K562 (cell line): ENCODE data around the gene MARCHF3. TPM values are rescaled to one million over a fixed set of nuclear protein-coding genes. Genes with fewer than 3 reads are reported as not detected.

ENCODE experiments used
- EWSR1 ChIP-seq: fragments of 450-650 bp; IDR thresholded peaks from 2 replicates; pipeline ENCODE4 v1.6.1; 2018; ENCODE audit warnings: borderline replicate concordance, mild to moderate bottlenecking, low read depth, moderate library complexity; ENCODE audit not compliant: partially characterized antibody
- FOSL1 ChIP-seq: fragments of 200-800 bp; sonication (Bioruptor generic); conservative IDR thresholded peaks from 2 replicates; pipeline ENCODE4 v1.6.1; 2016; ENCODE audit warnings: missing genetic modification characterization, missing compliant biosample characterization
- HDAC6 ChIP-seq: IDR thresholded peaks from 2 replicates; pipeline ENCODE4 v1.6.1; 2012; ENCODE audit warnings: low read depth, mild to moderate bottlenecking, control low read depth, inconsistent platforms, low read length, moderate library complexity
- POLR3G ChIP-seq: IDR thresholded peaks from 2 replicates; pipeline ENCODE4 v1.6.1; 2011; ENCODE audit not compliant: insufficient read length, insufficient replicate concordance; ENCODE audit errors: extremely low read depth
- SIX5 ChIP-seq, 2 experiments: IDR thresholded peaks; 2 replicates each; pipeline ENCODE4 v1.6.1; 2011; ENCODE audit warnings: low read length in 2 of 2, borderline replicate concordance in 1 of 2, low read depth in 1 of 2, mild to moderate bottlenecking in 1 of 2, moderate library complexity in 1 of 2; ENCODE audit not compliant: insufficient read depth in 1 of 2
- STAT5A ChIP-seq: IDR thresholded peaks from 2 replicates; pipeline ENCODE4 v1.6.1; 2012; ENCODE audit warnings: low read length, inconsistent platforms, borderline replicate concordance
- TAF7 ChIP-seq: fragments of 450-650 bp; IDR thresholded peaks from 2 replicates; pipeline ENCODE4 v1.6.1; 2016; ENCODE audit warnings: missing genetic modification characterization, missing compliant biosample characterization
- U2AF1 ChIP-seq: fragments of 200-400 bp; formaldehyde crosslinking; optimal IDR thresholded peaks from 2 replicates; pipeline ENCODE3; 2017; ENCODE audit warnings: mild to moderate bottlenecking, low read depth, low read length, moderate library complexity
- ZNF175 ChIP-seq: fragments of 200-800 bp; sonication (Bioruptor generic); IDR thresholded peaks from 2 replicates; pipeline ENCODE4 v1.6.1; 2016; ENCODE audit warnings: low read depth, mild to moderate bottlenecking, missing genetic modification characterization, missing compliant biosample characterization
- ZNF785 ChIP-seq: fragments of 250-450 bp; sonication (Bioruptor Pico); IDR thresholded peaks from 2 replicates; pipeline ENCODE4 v1.4.0; 2020; ENCODE audit warnings: mild to moderate bottlenecking
- polyA plus RNA-seq, 8 experiments: library from polyadenylated mRNA; depleted of rRNA in 4 of 8; stranded (reverse) in 5 of 8; unstranded in 3 of 8; fragments of >200 nt; fragmentation: Nextera tagmentation in 2 of 8; fragmentation: Illumina TruSeq in 1 of 8; extraction: Ambion mirVana in 2 of 8; extraction: Trizol in 1 of 8; gene quantifications; 2 replicates each; pipeline versions ENCODE4 v1.2.1 to v1.2.3, GENCODE V29; 2011 to 2014; ENCODE audit warnings: inconsistent platforms in 1 of 8, missing spikeins in 1 of 8
- total RNA-seq, 7 experiments: library from RNA; depleted of rRNA in 6 of 7; stranded (reverse); fragments of >200 nt in 6 of 7; fragmentation: Illumina TruSeq in 2 of 7; extraction: Trizol in 2 of 7; gene quantifications; 2 replicates each; pipeline versions ENCODE4 v1.2.1 to v1.2.3, GENCODE V29; 2011 to 2021; ENCODE audit warnings: low replicate concordance in 1 of 7
- TF ChIP-seq, protein P1 (sequence below): sonication (generic); formaldehyde crosslinking; IDR thresholded peaks from 2 replicates; pipeline ENCODE4 v1.8.0; 2022; ENCODE audit warnings: mild to moderate bottlenecking, missing genetic modification reagents
- TF ChIP-seq, protein P2 (sequence below): sonication (generic); IDR thresholded peaks from 2 replicates; pipeline ENCODE4 v1.6.1; 2016
- TF ChIP-seq, protein P3 (sequence below): fragments of 450-650 bp; formaldehyde crosslinking; IDR thresholded peaks from 2 replicates; pipeline ENCODE4 v1.4.0; 2022; ENCODE audit warnings: missing genetic modification characterization
- TF ChIP-seq, protein P4 (sequence below): fragments of 450-650 bp; IDR thresholded peaks from 2 replicates; pipeline ENCODE4 v1.6.1; 2016; ENCODE audit warnings: antibody characterized with exemption
- TF ChIP-seq, protein P5 (sequence below): fragments of 150-350 bp; conservative IDR thresholded peaks from 2 replicates; pipeline ENCODE4 v1.6.1; 2014; ENCODE audit warnings: low read length
- TF ChIP-seq, protein P6 (sequence below): fragments of 450-650 bp; IDR thresholded peaks from 2 replicates; pipeline ENCODE4 v1.7.0; 2016; ENCODE audit warnings: borderline replicate concordance

Gene MARCHF3
- total and polyA plus RNA-seq, 9 of the 15 experiments (the other 6 are each of a cell fraction or from before 2014, with no cell fraction given) = 5.6 to 37.4 (median 16.5) TPM

DNA sequence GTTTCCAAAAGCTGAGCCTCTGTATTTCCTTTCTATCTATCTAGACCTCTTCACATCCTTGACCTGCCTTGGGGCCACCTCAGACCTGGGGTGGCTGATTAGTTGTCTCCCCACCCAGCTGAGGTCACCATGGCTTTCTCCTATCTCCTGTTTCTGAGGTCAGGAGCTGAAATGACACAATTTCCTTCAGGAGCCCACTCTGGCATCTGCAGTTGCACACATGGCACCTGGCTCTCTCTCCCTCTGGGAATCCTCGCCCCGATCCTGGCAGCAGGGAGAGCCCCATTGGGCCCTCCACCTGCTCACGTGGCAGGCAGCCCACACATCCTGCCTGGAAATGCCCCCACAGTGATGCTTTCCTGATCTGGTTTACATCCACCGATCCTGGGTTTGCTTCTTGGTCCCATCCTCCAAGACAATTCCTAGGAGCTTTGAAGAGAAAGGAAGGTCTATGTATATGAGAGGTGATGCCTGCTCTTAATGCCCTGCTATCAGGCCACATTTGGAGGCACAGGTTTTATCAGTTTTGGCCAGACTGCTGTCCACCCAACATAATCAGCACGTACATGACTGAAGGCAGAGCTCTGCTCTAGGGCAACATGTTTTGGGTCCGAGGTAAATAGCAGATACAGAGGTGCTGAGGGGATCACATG lies 53.7 kb downstream of the MARCHF3 start (continued):
- TF ChIP-seq, protein P1, sequence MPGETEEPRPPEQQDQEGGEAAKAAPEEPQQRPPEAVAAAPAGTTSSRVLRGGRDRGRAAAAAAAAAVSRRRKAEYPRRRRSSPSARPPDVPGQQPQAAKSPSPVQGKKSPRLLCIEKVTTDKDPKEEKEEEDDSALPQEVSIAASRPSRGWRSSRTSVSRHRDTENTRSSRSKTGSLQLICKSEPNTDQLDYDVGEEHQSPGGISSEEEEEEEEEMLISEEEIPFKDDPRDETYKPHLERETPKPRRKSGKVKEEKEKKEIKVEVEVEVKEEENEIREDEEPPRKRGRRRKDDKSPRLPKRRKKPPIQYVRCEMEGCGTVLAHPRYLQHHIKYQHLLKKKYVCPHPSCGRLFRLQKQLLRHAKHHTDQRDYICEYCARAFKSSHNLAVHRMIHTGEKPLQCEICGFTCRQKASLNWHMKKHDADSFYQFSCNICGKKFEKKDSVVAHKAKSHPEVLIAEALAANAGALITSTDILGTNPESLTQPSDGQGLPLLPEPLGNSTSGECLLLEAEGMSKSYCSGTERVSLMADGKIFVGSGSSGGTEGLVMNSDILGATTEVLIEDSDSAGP (CRISPR knock-in tag) = no peak
- no peak for TF ChIP-seq ZNF785 (CRISPR knock-in tag)
- no peak for TF ChIP-seq HDAC6
- peak; percentile 57; the same call in 1 of the 2 replicates for TF ChIP-seq ZNF175 (CRISPR knock-in tag)
- peak; percentile 92 for TF ChIP-seq STAT5A
- TF ChIP-seq, protein P2, sequence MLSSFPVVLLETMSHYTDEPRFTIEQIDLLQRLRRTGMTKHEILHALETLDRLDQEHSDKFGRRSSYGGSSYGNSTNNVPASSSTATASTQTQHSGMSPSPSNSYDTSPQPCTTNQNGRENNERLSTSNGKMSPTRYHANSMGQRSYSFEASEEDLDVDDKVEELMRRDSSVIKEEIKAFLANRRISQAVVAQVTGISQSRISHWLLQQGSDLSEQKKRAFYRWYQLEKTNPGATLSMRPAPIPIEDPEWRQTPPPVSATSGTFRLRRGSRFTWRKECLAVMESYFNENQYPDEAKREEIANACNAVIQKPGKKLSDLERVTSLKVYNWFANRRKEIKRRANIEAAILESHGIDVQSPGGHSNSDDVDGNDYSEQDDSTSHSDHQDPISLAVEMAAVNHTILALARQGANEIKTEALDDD = peak; percentile 75; the same call in 1 of the 2 replicates
- TF ChIP-seq, protein P3, sequence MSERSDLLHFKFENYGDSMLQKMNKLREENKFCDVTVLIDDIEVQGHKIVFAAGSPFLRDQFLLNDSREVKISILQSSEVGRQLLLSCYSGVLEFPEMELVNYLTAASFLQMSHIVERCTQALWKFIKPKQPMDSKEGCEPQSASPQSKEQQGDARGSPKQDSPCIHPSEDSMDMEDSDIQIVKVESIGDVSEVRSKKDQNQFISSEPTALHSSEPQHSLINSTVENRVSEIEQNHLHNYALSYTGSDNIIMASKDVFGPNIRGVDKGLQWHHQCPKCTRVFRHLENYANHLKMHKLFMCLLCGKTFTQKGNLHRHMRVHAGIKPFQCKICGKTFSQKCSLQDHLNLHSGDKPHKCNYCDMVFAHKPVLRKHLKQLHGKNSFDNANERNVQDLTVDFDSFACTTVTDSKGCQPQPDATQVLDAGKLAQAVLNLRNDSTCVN = no peak
- TF ChIP-seq FOSL1 (tag) = peak; percentile 43
- no peak for TF ChIP-seq EWSR1
- TF ChIP-seq, protein P4, sequence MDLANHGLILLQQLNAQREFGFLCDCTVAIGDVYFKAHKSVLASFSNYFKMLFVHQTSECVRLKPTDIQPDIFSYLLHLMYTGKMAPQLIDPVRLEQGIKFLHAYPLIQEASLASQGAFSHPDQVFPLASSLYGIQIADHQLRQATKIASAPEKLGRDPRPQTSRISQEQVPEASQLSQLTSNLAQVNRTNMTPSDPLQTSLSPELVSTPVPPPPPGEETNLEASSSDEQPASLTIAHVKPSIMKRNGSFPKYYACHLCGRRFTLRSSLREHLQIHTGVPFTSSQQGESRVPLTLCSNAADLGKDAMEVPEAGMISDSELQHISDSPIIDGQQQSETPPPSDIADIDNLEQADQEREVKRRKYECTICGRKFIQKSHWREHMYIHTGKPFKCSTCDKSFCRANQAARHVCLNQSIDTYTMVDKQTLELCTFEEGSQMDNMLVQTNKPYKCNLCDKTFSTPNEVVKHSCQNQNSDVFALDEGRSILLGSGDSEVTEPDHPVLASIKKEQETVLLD = peak; percentile 63
- no peak for TF ChIP-seq SIX5 (IDR thresholded peaks at IDR 0.05; ENCODE audit: borderline replicate concordance in 1 of 2, insufficient read depth in 1 of 2, low read depth in 1 of 2, low read length in 2 of 2)
- TF ChIP-seq, protein P5, sequence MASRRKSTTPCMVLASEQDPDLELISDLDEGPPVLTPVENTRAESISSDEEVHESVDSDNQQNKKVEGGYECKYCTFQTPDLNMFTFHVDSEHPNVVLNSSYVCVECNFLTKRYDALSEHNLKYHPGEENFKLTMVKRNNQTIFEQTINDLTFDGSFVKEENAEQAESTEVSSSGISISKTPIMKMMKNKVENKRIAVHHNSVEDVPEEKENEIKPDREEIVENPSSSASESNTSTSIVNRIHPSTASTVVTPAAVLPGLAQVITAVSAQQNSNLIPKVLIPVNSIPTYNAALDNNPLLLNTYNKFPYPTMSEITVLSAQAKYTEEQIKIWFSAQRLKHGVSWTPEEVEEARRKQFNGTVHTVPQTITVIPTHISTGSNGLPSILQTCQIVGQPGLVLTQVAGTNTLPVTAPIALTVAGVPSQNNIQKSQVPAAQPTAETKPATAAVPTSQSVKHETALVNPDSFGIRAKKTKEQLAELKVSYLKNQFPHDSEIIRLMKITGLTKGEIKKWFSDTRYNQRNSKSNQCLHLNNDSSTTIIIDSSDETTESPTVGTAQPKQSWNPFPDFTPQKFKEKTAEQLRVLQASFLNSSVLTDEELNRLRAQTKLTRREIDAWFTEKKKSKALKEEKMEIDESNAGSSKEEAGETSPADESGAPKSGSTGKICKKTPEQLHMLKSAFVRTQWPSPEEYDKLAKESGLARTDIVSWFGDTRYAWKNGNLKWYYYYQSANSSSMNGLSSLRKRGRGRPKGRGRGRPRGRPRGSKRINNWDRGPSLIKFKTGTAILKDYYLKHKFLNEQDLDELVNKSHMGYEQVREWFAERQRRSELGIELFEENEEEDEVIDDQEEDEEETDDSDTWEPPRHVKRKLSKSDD = no peak
- TF ChIP-seq, protein P6, sequence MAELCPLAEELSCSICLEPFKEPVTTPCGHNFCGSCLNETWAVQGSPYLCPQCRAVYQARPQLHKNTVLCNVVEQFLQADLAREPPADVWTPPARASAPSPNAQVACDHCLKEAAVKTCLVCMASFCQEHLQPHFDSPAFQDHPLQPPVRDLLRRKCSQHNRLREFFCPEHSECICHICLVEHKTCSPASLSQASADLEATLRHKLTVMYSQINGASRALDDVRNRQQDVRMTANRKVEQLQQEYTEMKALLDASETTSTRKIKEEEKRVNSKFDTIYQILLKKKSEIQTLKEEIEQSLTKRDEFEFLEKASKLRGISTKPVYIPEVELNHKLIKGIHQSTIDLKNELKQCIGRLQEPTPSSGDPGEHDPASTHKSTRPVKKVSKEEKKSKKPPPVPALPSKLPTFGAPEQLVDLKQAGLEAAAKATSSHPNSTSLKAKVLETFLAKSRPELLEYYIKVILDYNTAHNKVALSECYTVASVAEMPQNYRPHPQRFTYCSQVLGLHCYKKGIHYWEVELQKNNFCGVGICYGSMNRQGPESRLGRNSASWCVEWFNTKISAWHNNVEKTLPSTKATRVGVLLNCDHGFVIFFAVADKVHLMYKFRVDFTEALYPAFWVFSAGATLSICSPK = no peak
- TF ChIP-seq U2AF1 = no peak
- no peak for TF ChIP-seq TAF7 (tag)
- TF ChIP-seq POLR3G = no peak
